HG03039 (cell line): ENCODE data around the gene APOM.
A peak's percentile ranks its signal among the peaks of the same experiment; 100 is the strongest.

ENCODE experiments used
- ATAC-seq: cut with Tn5 transposase; IDR thresholded peaks from one replicate; pipeline ENCODE4 v1.9.1; 2021; ENCODE audit warnings: mild to moderate bottlenecking, moderate library complexity; ENCODE audit not compliant: unreplicated experiment

The APOM gene

GRCh38 chr6:31655349-31656237, at the start of gene APOM:
Gene APOM, plus strand, starts transcription at chr6:31655894. Its CDS starts 73 bp downstream, at chr6:31655967.
- ATAC-seq: no peak

- ATAC-seq: no peak
Measured at GRCh38 chr6:31607317-31607716, 48.4 kb upstream of the APOM start.

GRCh38 chr6:31609519-31610406, 45.9 kb upstream of the APOM start:
- no peak for ATAC-seq

GRCh38 chr6:31610968-31611367, 44.7 kb upstream of the APOM start:
- no peak for ATAC-seq

DNA sequence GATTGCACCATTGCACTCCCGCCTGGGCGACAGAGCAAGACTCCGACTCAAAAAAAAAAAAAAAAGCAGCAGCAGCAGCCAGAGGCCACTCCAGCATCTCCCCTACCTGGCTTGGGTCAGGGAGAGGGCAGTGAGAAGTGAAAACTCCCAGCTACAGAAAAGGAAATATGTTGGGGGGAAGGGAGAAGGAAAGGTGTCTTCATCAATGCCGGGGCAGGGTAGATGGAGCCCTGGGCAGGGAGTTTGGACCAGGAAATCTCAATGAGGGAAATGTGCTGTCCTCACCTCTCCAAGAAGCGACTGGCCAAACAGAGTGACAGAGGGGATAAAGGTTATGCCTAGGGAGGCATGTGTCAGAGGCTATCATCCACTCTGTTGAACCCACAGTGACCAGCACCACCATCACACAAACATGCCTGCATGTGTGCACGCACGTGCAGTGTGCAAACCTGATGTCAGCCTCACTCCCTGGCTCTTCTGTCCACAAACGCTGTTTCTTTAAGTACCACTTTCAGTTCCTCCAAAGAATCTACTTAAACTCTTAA, 41.5 kb upstream of the APOM start:
- no peak for ATAC-seq

DNA sequence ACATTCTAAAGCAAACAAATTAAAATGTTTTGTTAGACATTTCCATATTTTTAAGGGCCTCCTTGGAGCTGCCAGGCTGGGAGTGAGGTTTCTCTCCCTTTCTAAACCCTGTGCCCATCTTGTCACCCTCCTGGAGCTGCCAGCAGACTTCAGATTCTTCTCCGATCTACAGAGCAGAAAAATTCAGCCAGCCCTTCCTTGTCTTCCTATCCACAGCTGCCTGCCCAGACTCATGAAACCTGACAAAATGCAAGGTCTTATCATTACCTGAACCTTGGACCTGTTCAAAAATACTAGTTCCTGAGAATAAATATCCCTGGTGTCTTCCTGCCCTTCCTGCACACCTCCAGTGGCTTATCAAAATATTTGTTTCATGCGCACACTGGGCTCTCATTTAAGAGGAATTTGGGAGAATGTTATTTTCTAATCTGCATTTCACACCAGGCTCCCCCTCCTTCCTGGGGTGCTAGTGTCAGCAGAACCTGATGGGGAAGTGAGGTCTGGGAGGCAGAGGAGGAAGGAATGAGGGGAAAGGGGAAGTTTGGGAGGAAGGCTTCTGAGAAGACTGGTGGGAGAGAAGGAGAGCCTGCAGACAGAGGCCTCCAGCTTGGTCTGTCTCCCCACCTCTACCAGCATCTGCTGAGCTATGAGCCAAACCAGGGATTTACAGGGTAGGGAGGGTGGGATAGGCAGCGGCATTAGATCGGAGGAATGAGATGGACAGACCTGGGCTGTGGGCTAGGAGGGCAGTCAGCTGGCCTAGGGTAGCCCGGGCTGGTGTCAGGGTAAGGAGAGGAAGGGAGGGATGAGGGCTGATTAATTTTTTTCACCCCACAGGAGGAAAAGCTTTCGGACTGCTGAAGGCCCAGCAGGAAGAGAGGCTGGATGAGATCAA, 40.8 kb upstream of the APOM start, which contains the start of gene AIF1:
Gene AIF1 (plus strand): TSS at position 551 of the 895 bp plus-strand sequence. CDS start 96 bp downstream, at position 647.
- ATAC-seq: no peak

DNA sequence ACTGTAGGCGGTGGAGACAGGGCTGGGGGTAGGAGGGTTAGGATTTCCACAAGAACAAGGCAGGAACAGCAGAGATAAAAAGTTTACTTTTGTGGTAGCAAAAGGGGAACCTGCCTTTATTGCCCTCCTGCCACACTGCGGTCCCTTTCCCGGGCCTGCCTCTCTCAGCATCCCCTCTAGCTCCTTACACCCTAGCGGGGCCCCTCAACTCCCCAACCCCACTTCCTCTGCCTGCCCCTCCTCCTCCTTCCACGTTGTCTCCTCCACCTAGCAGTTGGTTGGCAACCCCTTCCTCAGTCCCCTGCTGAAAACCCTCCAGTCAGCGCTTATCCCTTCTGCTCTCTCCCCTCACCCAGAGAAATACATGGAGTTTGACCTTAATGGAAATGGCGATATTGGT, 39.9 kb upstream of the APOM start:
- ATAC-seq: no peak

DNA sequence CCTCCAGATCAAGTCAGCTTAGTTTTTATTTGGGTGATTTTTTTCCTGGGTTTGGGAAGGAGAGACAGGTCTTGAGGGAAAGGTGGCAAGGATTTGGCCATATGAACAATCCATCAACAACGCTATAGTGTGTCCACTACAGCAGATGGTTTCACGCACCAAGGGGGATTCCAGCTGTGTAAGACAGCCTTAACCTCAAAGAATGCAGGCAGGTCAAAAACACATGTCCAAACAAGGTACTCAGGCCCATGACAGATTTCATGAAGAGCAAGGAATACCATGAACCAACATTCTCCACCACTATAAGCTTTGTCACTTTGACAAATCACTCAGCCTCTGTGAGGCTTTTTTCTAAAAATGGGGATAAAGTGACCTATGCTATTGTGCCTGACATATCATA, 38.7 kb upstream of the APOM start:
- no peak for ATAC-seq

DNA sequence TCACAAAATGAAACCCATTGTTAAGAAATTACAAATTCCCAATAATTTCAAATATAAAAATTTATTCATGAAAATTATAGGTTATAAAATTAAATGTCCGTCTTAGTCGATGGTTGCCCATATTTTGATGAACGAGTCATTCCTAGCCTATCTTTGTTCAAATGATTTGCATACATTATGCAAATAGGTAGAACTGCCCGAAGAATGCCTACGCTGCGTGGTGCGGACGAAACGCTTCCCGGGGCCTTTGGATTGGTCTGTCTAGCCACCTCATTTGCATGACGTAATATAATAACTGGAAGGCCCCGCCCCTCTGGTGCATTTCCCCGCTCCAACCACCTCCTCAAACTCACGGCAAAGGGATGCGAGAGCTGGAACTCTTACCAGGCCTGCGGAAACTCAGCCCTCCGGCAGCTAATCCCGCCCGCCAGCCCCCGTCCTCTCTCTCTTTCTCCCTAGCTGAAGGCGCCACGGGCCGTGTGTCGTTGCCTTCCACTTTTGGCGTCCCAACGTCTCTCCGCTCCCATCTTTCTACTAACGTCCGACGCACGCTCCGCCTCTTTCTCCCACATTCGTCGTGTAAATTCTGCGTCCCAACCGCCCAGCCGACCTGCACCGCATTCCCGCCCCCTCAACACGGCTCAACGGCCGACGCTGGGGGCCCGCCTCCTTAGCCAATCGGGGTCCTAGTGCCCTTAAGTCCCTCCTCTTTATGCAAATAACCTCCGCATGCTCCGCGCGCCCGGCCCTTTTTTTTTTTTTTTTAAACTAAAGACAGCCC, 35.7 kb upstream of the APOM start:
- ATAC-seq: peak; percentile 67

- peak; percentile 51 for ATAC-seq
Measured at GRCh38 chr6:31620586-31621319, 34.9 kb upstream of the APOM start, which contains the start of gene PRRC2A. Gene PRRC2A, plus strand, starts transcription at chr6:31620715. Its CDS starts 2,075 bp downstream, at chr6:31622790.

GRCh38 chr6:31621320-31621939, 34.3 kb upstream of the APOM start:
- no peak for ATAC-seq

- no peak for ATAC-seq
Measured at GRCh38 chr6:31621991-31622390, 33.7 kb upstream of the APOM start.

DNA sequence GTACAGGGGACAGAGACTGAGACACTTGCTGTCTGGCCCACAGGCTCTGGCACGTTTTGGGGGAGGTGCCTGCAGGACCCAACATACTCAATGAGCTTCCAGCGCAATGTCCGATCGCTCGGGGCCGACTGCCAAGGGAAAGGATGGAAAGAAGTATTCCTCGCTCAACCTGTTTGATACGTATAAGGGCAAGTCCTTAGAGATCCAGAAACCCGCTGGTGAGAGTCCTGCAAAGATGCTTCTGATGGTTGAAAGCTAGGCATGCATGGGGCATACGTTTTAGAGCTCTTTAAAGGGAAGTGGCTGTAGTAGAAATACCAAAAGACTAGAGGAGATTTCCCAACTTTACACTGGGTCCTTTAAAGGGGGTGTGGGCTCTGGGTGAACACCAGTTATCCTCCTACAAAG, 33.0 kb upstream of the APOM start:
- no peak for ATAC-seq

- ATAC-seq: no peak
Measured at GRCh38 chr6:31624070-31624469, 31.6 kb upstream of the APOM start.

GRCh38 chr6:31626952-31627351, 28.7 kb upstream of the APOM start:
- ATAC-seq: no peak

- no peak for ATAC-seq
Measured at GRCh38 chr6:31627690-31628287, 27.9 kb upstream of the APOM start.

DNA sequence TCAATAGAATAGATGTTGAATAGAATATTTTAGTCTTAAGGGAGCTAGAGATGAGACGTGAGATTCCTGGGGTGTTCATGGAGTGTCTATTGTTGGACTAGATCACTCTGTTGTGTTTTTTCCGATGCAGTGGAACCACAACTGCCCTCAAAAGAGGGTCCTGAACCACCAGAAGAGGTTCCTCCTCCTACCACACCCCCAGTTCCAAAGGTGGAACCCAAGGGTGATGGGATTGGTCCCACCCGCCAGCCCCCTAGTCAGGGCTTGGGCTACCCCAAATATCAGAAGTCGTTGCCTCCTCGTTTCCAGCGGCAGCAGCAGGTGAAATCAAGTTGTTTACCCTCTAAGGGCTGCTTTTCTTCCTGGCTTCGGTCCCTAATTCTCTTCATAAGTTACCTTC, 26.7 kb upstream of the APOM start:
- no peak for ATAC-seq
